Breast epithelium (tissue), 3 donors: Measurements from ENCODE around the gene MVB12B.

Experiments
- CTCF ChIP-seq, 3 donors: fragments of 450-650 bp; IDR thresholded peaks; one replicate each; pipeline ENCODE4 v1.5.1; 2016 to 2017; ENCODE audit warnings: antibody characterized with exemption in 3 of 3, mild to moderate bottlenecking in 3 of 3, moderate library complexity in 3 of 3
- POLR2A ChIP-seq: fragments of 450-650 bp; IDR thresholded peaks from one replicate; pipeline ENCODE4 v1.6.1; 2016; ENCODE audit warnings: antibody characterized with exemption, mild to moderate bottlenecking, moderate library complexity

- TF ChIP-seq CTCF (IDR thresholded peaks at IDR 0.05), result no peak
- no peak for TF ChIP-seq POLR2A
Measured at GRCh38 chr9:126513159-126514036, 186.8 kb downstream of the MVB12B start.
